ENCODE data around the gene KRT74.

The KRT74 gene

GRCh38 chr12:52564582-52564981 is 9.1 kb downstream of the KRT74 start:
- TF ChIP-seq EZH2 (IDR thresholded peaks at IDR 0.05; ENCODE audit: borderline replicate concordance, low read length): no peak
- no peak for TF ChIP-seq CTCF (IDR thresholded peaks at IDR 0.05; ENCODE audit: low read length)
- Histone ChIP-seq H4K20me1 (ENCODE audit: insufficient read depth, low read length) (no peaks in the 10 kb centered on the region), H3K27me3 (ENCODE audit: insufficient read depth, low read length) (peaks cover 3% of the 10 kb centered on the region; the same call in 1 of the 2 replicates), H3K9me2 (ENCODE audit: low read depth, low read length) (no peaks in the 10 kb centered on the region), H3K4me2 (ENCODE audit: low read length) (no peak overlapping the region), H3K9ac (ENCODE audit: low read length) (no peak overlapping the region), H2AFZ (ENCODE audit: low read length) (no peak overlapping the region), H3K4me1 (ENCODE audit: insufficient read depth, low read length, severe bottlenecking) (no peaks in the 10 kb centered on the region), H3K79me2 (ENCODE audit: insufficient read depth, low read length) (no peaks in the 10 kb centered on the region), H3F3A (ENCODE audit: insufficient read depth, low read length) (no peaks in the 10 kb centered on the region), H3K4me3 (ENCODE audit: low read depth, low read length, poor library complexity, severe bottlenecking) (no peak overlapping the region), H3K27ac (ENCODE audit: low read depth, low read length, poor library complexity, severe bottlenecking) (no peak overlapping the region), H3K9me3 (ENCODE audit: low read length) (no peaks in the 10 kb centered on the region), H3K36me3 (ENCODE audit: insufficient read depth, low read length) (no peaks in the 10 kb centered on the region)

- Histone ChIP-seq H3F3A (ENCODE audit: insufficient read depth, low read length) (no peaks in the 10 kb centered on the region), H3K9me2 (ENCODE audit: low read depth, low read length) (no peaks in the 10 kb centered on the region), H3K27ac (ENCODE audit: low read depth, low read length, poor library complexity, severe bottlenecking) (no peak overlapping the region), H3K27me3 (ENCODE audit: insufficient read depth, low read length) (peaks cover 3% of the 10 kb centered on the region; the same call in 1 of the 2 replicates), H3K79me2 (ENCODE audit: insufficient read depth, low read length) (no peaks in the 10 kb centered on the region), H4K20me1 (ENCODE audit: insufficient read depth, low read length) (no peaks in the 10 kb centered on the region), H3K4me3 (ENCODE audit: low read depth, low read length, poor library complexity, severe bottlenecking) (no peak overlapping the region), H3K4me1 (ENCODE audit: insufficient read depth, low read length, severe bottlenecking) (no peaks in the 10 kb centered on the region), H3K9ac (ENCODE audit: low read length) (no peak overlapping the region), H2AFZ (ENCODE audit: low read length) (no peak overlapping the region), H3K36me3 (ENCODE audit: insufficient read depth, low read length) (no peaks in the 10 kb centered on the region), H3K4me2 (ENCODE audit: low read length) (no peak overlapping the region), H3K9me3 (ENCODE audit: low read length) (no peaks in the 10 kb centered on the region)
- TF ChIP-seq EZH2 (IDR thresholded peaks at IDR 0.05; ENCODE audit: borderline replicate concordance, low read length) (no peak), CTCF (IDR thresholded peaks at IDR 0.05; ENCODE audit: low read length) (no peak)
Measured at GRCh38 chr12:52561880-52562449, 11.7 kb downstream of the KRT74 start.

- Histone ChIP-seq H3K4me1 (ENCODE audit: insufficient read depth, low read length, severe bottlenecking) (no peaks in the 10 kb centered on the region), H3K27me3 (ENCODE audit: insufficient read depth, low read length) (peaks cover 3% of the 10 kb centered on the region; the same call in 1 of the 2 replicates), H3K79me2 (ENCODE audit: insufficient read depth, low read length) (no peaks in the 10 kb centered on the region), H3K27ac (ENCODE audit: low read depth, low read length, poor library complexity, severe bottlenecking) (no peak overlapping the region), H3K36me3 (ENCODE audit: insufficient read depth, low read length) (no peaks in the 10 kb centered on the region), H4K20me1 (ENCODE audit: insufficient read depth, low read length) (no peaks in the 10 kb centered on the region), H3F3A (ENCODE audit: insufficient read depth, low read length) (no peaks in the 10 kb centered on the region), H3K9ac (ENCODE audit: low read length) (no peak overlapping the region), H3K9me3 (ENCODE audit: low read length) (no peaks in the 10 kb centered on the region), H3K4me2 (ENCODE audit: low read length) (no peak overlapping the region), H2AFZ (ENCODE audit: low read length) (no peak overlapping the region), H3K4me3 (ENCODE audit: low read depth, low read length, poor library complexity, severe bottlenecking) (no peak overlapping the region), H3K9me2 (ENCODE audit: low read depth, low read length) (no peaks in the 10 kb centered on the region)
- TF ChIP-seq CTCF (IDR thresholded peaks at IDR 0.05; ENCODE audit: low read length): no peak
- no peak for TF ChIP-seq EZH2 (IDR thresholded peaks at IDR 0.05; ENCODE audit: borderline replicate concordance, low read length)
Measured at GRCh38 chr12:52559979-52560378, 13.7 kb downstream of the KRT74 start.

All from OCI-LY1 (cell line).